OCI-LY7 (cell line): Measurements from ENCODE around the gene CERS4.

Source experiments
- EZH2phosphoT487 ChIP-seq: fragments of 200-600 bp; sonication (generic); IDR thresholded peaks from 2 replicates; pipeline ENCODE4 v1.6.1; 2018; ENCODE audit warnings: low read depth, borderline replicate concordance, mild to moderate bottlenecking, mixed run types, antibody characterized with exemption, low read length, moderate library complexity, mixed read lengths
- TF ChIP-seq, protein P1 (sequence below): fragments of 200-600 bp; sonication (generic); conservative IDR thresholded peaks from 2 replicates; pipeline ENCODE4 v1.5.1; 2014; ENCODE audit warnings: mild to moderate bottlenecking, antibody characterized with exemption, low read length, moderate library complexity, mixed read lengths

DNA sequence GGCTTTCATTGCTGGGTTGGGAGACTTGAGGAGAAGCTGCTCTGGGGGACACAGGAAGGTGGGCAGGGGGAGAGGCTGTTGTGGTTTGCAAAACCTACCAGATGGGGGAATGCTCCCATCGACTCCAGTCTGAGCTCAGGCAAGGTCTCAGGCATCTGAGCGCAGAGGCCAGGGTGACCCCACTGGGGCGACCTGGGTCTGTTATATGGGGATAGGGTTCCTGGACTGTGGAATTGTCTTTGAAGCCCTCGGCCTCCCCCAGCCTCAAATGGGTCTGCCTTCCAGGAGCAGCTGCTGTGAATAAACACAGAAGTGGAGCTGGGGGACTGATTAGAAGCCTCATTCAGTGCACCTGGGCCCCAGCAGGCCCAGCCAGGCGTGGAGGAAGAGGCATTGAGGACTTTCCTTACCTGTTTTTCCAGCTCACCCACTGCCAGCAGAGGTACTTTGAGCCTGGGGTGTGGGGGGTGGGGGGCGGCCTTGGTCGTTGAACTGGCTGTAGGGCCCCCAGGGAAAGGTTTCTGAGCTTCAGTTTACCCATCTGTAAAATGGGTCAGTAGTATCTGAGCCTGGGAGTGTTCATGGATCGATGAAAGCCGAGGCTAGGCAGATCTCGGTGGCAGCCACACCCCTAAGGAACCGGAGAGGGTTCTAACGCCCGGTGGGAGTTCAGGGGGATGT, 1.4 kb downstream of the CERS4 start:
- TF ChIP-seq, protein P1, sequence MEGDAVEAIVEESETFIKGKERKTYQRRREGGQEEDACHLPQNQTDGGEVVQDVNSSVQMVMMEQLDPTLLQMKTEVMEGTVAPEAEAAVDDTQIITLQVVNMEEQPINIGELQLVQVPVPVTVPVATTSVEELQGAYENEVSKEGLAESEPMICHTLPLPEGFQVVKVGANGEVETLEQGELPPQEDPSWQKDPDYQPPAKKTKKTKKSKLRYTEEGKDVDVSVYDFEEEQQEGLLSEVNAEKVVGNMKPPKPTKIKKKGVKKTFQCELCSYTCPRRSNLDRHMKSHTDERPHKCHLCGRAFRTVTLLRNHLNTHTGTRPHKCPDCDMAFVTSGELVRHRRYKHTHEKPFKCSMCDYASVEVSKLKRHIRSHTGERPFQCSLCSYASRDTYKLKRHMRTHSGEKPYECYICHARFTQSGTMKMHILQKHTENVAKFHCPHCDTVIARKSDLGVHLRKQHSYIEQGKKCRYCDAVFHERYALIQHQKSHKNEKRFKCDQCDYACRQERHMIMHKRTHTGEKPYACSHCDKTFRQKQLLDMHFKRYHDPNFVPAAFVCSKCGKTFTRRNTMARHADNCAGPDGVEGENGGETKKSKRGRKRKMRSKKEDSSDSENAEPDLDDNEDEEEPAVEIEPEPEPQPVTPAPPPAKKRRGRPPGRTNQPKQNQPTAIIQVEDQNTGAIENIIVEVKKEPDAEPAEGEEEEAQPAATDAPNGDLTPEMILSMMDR: no peak
- TF ChIP-seq EZH2phosphoT487: no peak
